MCF 10A (cell line): Measurements from ENCODE around the gene PIK3C2G. TPM values are rescaled to one million over a fixed set of nuclear protein-coding genes. Genes with fewer than 3 reads are reported as not detected.

Experiments used
- BruUV-seq: library from RNA; stranded (reverse); fragments of 400-500 nt; replicated peaks from 2 replicates; lab custom pipeline; 2021; lab: Mats Ljungman, UMichigan
- CTCF ChIA-PET: fragments of 300-600 bp; sonication (Branson Sonifier 250); formaldehyde crosslinking; extraction: SDS; loops from one replicate; lab custom pipeline; 2021; ENCODE audit warnings: antibody characterized with exemption, inconsistent platforms; lab: Yijun Ruan, JAX
- POLR2A ChIA-PET: fragments of 300-600, 350-650 bp; sonication (Branson Sonifier 250); formaldehyde crosslinking; extraction: SDS; loops from one replicate; lab custom pipeline; 2020; ENCODE audit warnings: antibody characterized with exemption, inconsistent platforms; lab: Yijun Ruan, JAX
- DNase-seq: peaks from one replicate; pipeline ENCODE4 v3.0.0-alpha.2; 2018; ENCODE audit not compliant: unreplicated experiment
- H3K27ac Mint-ChIP-seq: one replicate; pipeline ENCODE4 v1.8.0; 2022; ENCODE audit warnings: mild to moderate bottlenecking, low read depth, mixed read lengths; ENCODE audit not compliant: unreplicated experiment
- H3K27me3 Mint-ChIP-seq: one replicate; pipeline ENCODE4 v1.8.0; 2022; ENCODE audit warnings: mixed read lengths; ENCODE audit not compliant: insufficient read depth, unreplicated experiment
- H3K36me3 Mint-ChIP-seq: one replicate; pipeline ENCODE4 v1.8.0; 2022; ENCODE audit warnings: mild to moderate bottlenecking, moderate library complexity, mixed read lengths; ENCODE audit not compliant: insufficient read depth, unreplicated experiment
- H3K4me1 Mint-ChIP-seq: one replicate; pipeline ENCODE4 v1.8.0; 2022; ENCODE audit warnings: mixed read lengths; ENCODE audit not compliant: insufficient read depth, unreplicated experiment
- H3K4me3 Mint-ChIP-seq: one replicate; pipeline ENCODE4 v1.8.0; 2022; ENCODE audit warnings: mild to moderate bottlenecking, moderate library complexity, mixed read lengths; ENCODE audit not compliant: unreplicated experiment
- H3K9me3 Mint-ChIP-seq: one replicate; pipeline ENCODE4 v1.8.0; 2022; ENCODE audit warnings: mixed read lengths; ENCODE audit not compliant: unreplicated experiment
- intact Hi-C: fragments of 100-400 bp; cut with micrococcal nuclease; formaldehyde crosslinking; loops from 2 replicates; pipeline ENCODE4 v1.14.1; 2022
- total RNA-seq: library from RNA; stranded (reverse); gene quantifications from 2 replicates; pipeline ENCODE4 v1.2.3, GENCODE V29; 2022
- TF ChIP-seq, protein P1 (sequence below): fragments of 200-600 bp; IDR thresholded peaks from one replicate; pipeline ENCODE4 v1.8.0; 2022; ENCODE audit warnings: antibody characterized with exemption, mild to moderate bottlenecking; ENCODE audit not compliant: unreplicated experiment

Gene PIK3C2G
- total RNA-seq, 1 experiment from 2014 or later: 10.6 TPM

- peaks cover 7% of the 10 kb centered on the region for H3K9me3 Mint-ChIP-seq
- POLR2A ChIA-PET: no interaction called here
- no peaks in the 10 kb centered on the region for H3K27me3 Mint-ChIP-seq
- H3K4me3 Mint-ChIP-seq: no peak overlapping the region
- TF ChIP-seq, protein P1, sequence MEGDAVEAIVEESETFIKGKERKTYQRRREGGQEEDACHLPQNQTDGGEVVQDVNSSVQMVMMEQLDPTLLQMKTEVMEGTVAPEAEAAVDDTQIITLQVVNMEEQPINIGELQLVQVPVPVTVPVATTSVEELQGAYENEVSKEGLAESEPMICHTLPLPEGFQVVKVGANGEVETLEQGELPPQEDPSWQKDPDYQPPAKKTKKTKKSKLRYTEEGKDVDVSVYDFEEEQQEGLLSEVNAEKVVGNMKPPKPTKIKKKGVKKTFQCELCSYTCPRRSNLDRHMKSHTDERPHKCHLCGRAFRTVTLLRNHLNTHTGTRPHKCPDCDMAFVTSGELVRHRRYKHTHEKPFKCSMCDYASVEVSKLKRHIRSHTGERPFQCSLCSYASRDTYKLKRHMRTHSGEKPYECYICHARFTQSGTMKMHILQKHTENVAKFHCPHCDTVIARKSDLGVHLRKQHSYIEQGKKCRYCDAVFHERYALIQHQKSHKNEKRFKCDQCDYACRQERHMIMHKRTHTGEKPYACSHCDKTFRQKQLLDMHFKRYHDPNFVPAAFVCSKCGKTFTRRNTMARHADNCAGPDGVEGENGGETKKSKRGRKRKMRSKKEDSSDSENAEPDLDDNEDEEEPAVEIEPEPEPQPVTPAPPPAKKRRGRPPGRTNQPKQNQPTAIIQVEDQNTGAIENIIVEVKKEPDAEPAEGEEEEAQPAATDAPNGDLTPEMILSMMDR: no peak
- peaks cover 18% of the 10 kb centered on the region for H3K36me3 Mint-ChIP-seq
- DNase-seq: no peak
- no peak overlapping the region for H3K27ac Mint-ChIP-seq
- no TSS peak for BruUV-seq
- H3K4me1 Mint-ChIP-seq: no peaks in the 10 kb centered on the region
- CTCF ChIA-PET: no interaction called here
- intact Hi-C loops: no loop called here
Measured at GRCh38 chr12:18375131-18375530, 113.8 kb downstream of the PIK3C2G start.

DNA sequence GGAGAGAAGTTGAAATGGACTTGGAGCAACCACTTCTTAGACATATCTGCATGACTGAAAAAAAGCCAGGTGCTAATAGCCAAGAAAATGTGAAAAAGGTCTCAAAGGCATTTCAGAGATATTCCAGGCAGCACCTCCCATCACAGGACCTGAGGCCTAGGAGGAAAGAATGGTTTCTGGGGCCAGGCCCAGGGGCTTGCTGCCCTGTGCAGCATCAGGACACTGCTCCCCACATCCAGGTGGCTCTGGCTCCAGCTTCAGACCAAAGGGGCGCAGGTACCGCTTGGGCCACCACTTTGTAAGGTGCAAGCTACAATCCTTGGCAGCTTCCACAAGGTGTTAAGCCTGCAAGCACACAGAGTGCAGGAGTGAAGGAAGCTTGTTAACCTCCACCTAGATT is 114.3 kb downstream of the PIK3C2G start:
- Mint-ChIP-seq H3K36me3 (peaks cover 18% of the 10 kb centered on the region), H3K4me3 (no peak overlapping the region), H3K27ac (no peak overlapping the region), H3K9me3 (peaks cover 7% of the 10 kb centered on the region), H3K4me1 (no peaks in the 10 kb centered on the region), H3K27me3 (no peaks in the 10 kb centered on the region)
- intact Hi-C loops: no loop called here
- ChIA-PET POLR2A (no interaction called here), CTCF (no interaction called here)
- TF ChIP-seq, protein P1: no peak
- DNase-seq: no peak
- BruUV-seq: no TSS peak

GRCh38 chr12:18382236-18382885 is 121.0 kb downstream of the PIK3C2G start:
- TF ChIP-seq, protein P1: no peak
- Mint-ChIP-seq H3K4me1 (peaks cover 30% of the 10 kb centered on the region), H3K4me3 (peak overlapping the region; percentile 41), H3K9me3 (peaks cover 5% of the 10 kb centered on the region), H3K27ac (peak overlapping the region; percentile 72), H3K27me3 (no peaks in the 10 kb centered on the region), H3K36me3 (peaks cover 12% of the 10 kb centered on the region)
- intact Hi-C loops: no loop called here
- BruUV-seq: no TSS peak
- DNase-seq: peak; percentile 17
- ChIA-PET POLR2A (no interaction called here), CTCF (no interaction called here)

- Mint-ChIP-seq H3K27me3 (no peaks in the 10 kb centered on the region), H3K27ac (peak overlapping the region; percentile 72), H3K4me1 (peaks cover 30% of the 10 kb centered on the region), H3K36me3 (peaks cover 12% of the 10 kb centered on the region), H3K4me3 (peak overlapping the region; percentile 41), H3K9me3 (peaks cover 5% of the 10 kb centered on the region)
- ChIA-PET CTCF (no interaction called here), POLR2A (no interaction called here)
- intact Hi-C loops: no loop called here
- no TSS peak for BruUV-seq
- DNase-seq: peak; percentile 77
- TF ChIP-seq, protein P1: no peak
Measured at GRCh38 chr12:18383203-18383602, 121.9 kb downstream of the PIK3C2G start.
